HCT116 (cell line): ENCODE results near the gene ATP8B3. TPM values are rescaled to one million over a fixed set of nuclear protein-coding genes. Genes with fewer than 3 reads are reported as not detected.

Experiments used
- ATAC-seq: fragments of 200-7000 bp; cut with Tn5 transposase; 2 replicates; pipeline ENCODE4 v1.9.1; 2020; ENCODE audit warnings: mild to moderate bottlenecking, moderate library complexity
- BruUV-seq: library from RNA; stranded (reverse); fragments of 400-500 nt; replicated peaks from 2 replicates; lab custom pipeline; 2021; lab: Mats Ljungman, UMichigan
- CTCF ChIA-PET: fragments of 300-600 bp; sonication (Branson Sonifier 250); formaldehyde crosslinking; loops from one replicate; lab custom pipeline; 2021; ENCODE audit warnings: antibody characterized with exemption; lab: Charles Lee
- POLR2A ChIA-PET: fragments of 300-600, 350-600 bp; sonication (Branson Sonifier 250); formaldehyde crosslinking; loops from one replicate; lab custom pipeline; 2021; ENCODE audit warnings: antibody characterized with exemption; lab: Charles Lee
- RAD21 ChIA-PET, 2 experiments: fragments of 300-600 bp; sonication (Branson Sonifier 250); formaldehyde crosslinking; loops; one replicate each; lab custom pipeline; 2023; ENCODE audit warnings: low total read pairs in 2 of 2; ENCODE audit not compliant: uncharacterized antibody in 2 of 2, unreplicated experiment in 2 of 2, low non-redundant PET in 1 of 2; lab: Charles Lee
- DNase-seq: peaks from one replicate; pipeline ENCODE4 v3.0.0-alpha.2; 2010; ENCODE audit warnings: low read depth, low spot score
- H2AFZ ChIP-seq: fragments of 200-600 bp; shearing (Covaris generic), sonication (generic); 2 replicates; pipeline ENCODE4 v1.6.1; 2017; ENCODE audit warnings: low read depth, mixed run types, mixed read lengths, antibody characterized with exemption, low read length; ENCODE audit not compliant: poor library complexity, severe bottlenecking
- H3K27ac ChIP-seq: 2 replicates; pipeline ENCODE4 v1.5.1; 2012; ENCODE audit warnings: low read depth, low read length
- H3K27me3 ChIP-seq: fragments of 200-600 bp; sonication (generic); 2 replicates; pipeline ENCODE4 v1.6.1; 2016; ENCODE audit warnings: mixed run types, low read length, mixed read lengths; ENCODE audit not compliant: insufficient read depth
- H3K36me3 ChIP-seq, 2 experiments: fragments of 200-500 bp in 1 of 2; fragments of 200-600 bp in 1 of 2; sonication (Bioruptor generic) in 1 of 2; sonication (generic) in 1 of 2; 2 replicates each; pipeline versions ENCODE4 v1.5.1 to v1.6.1; 2014 to 2016; ENCODE audit warnings: low read length in 2 of 2, inconsistent platforms in 1 of 2, mixed read lengths in 1 of 2, mixed run types in 1 of 2; ENCODE audit not compliant: insufficient read depth in 2 of 2, control insufficient read depth in 1 of 2
- H3K4me1 ChIP-seq, 2 experiments: fragments of 200-600 bp in 1 of 2; sonication (generic) in 1 of 2; 2 replicates each; pipeline versions ENCODE4 v1.5.1 to v1.6.1; 2012 to 2017; ENCODE audit warnings: low read length in 2 of 2, inconsistent platforms in 1 of 2, mild to moderate bottlenecking in 1 of 2, mixed read lengths in 1 of 2, mixed run types in 1 of 2, moderate library complexity in 1 of 2; ENCODE audit not compliant: insufficient read depth in 2 of 2, control insufficient read depth in 1 of 2
- H3K4me2 ChIP-seq: fragments of 200-600 bp; sonication (generic); 2 replicates; pipeline ENCODE4 v1.6.1; 2017; ENCODE audit warnings: mixed run types, low read length, mixed read lengths
- H3K4me3 ChIP-seq, 2 experiments: fragments of 200-600 bp in 1 of 2; sonication (generic) in 1 of 2; replicated peaks in 1 of 2; 2 replicates each; pipeline ENCODE4 v1.5.1; 2011 to 2016; ENCODE audit warnings: low read length in 2 of 2, control low read depth in 1 of 2, low read depth in 1 of 2, mild to moderate bottlenecking in 1 of 2, mixed read lengths in 1 of 2, mixed run types in 1 of 2
- H3K79me2 ChIP-seq: fragments of 200-600 bp; sonication (generic); 2 replicates; pipeline ENCODE4 v1.6.1; 2017; ENCODE audit warnings: mild to moderate bottlenecking, mixed run types, low read length, moderate library complexity, mixed read lengths; ENCODE audit not compliant: insufficient read depth
- H3K9ac ChIP-seq: fragments of 200-600 bp; sonication (generic); 2 replicates; pipeline ENCODE4 v1.6.1; 2016; ENCODE audit warnings: low read length, mixed read lengths
- H3K9me2 ChIP-seq: fragments of 200-600 bp; sonication (generic), shearing (Covaris generic); 2 replicates; pipeline ENCODE4 v1.6.1; 2017; ENCODE audit warnings: mixed run types, mild to moderate bottlenecking, moderate library complexity; ENCODE audit not compliant: insufficient read depth
- H3K9me3 ChIP-seq, 2 experiments: fragments of 200-500 bp in 1 of 2; fragments of 200-600 bp in 1 of 2; sonication (Bioruptor generic) in 1 of 2; sonication (generic) in 1 of 2; 2 replicates each; pipeline ENCODE4 v1.6.1; 2014 to 2017; ENCODE audit warnings: low read length in 2 of 2, mixed read lengths in 2 of 2, inconsistent platforms in 1 of 2, low read depth in 1 of 2, mild to moderate bottlenecking in 1 of 2, mixed run types in 1 of 2, moderate library complexity in 1 of 2; ENCODE audit not compliant: control insufficient read depth in 1 of 2, insufficient read depth in 1 of 2
- H4K20me1 ChIP-seq: fragments of 200-600 bp; sonication (generic), shearing (Covaris generic); 2 replicates; pipeline ENCODE4 v1.6.1; 2017; ENCODE audit warnings: mixed run types, mild to moderate bottlenecking, moderate library complexity; ENCODE audit not compliant: insufficient read depth
- ATF3 ChIP-seq: IDR thresholded peaks from 2 replicates; pipeline ENCODE4 v1.6.1; 2012
- CBX3 ChIP-seq: IDR thresholded peaks from 2 replicates; pipeline ENCODE4 v1.6.1; 2012; ENCODE audit warnings: low read depth
- CEBPB ChIP-seq: IDR thresholded peaks from 2 replicates; pipeline ENCODE4 v1.6.1; 2012; ENCODE audit warnings: low read depth
- EGR1 ChIP-seq: IDR thresholded peaks from 2 replicates; pipeline ENCODE4 v1.6.1; 2012; ENCODE audit warnings: low read depth
- ELF1 ChIP-seq: IDR thresholded peaks from 2 replicates; pipeline ENCODE4 v1.6.1; 2012; ENCODE audit warnings: low read depth, borderline replicate concordance
- EZH2 ChIP-seq: fragments of 200-600 bp; sonication (generic); IDR thresholded peaks from 2 replicates; pipeline ENCODE4 v1.6.1; 2017; ENCODE audit warnings: antibody characterized with exemption, mixed run types
- EZH2phosphoT487 ChIP-seq: fragments of 200-600 bp; IDR thresholded peaks from 2 replicates; pipeline ENCODE4 v1.6.1; 2018; ENCODE audit warnings: antibody characterized with exemption, borderline replicate concordance
- FOSL1 ChIP-seq: IDR thresholded peaks from 2 replicates; pipeline ENCODE4 v1.6.1; 2012; ENCODE audit warnings: low read depth
- JUND ChIP-seq: IDR thresholded peaks from 2 replicates; pipeline ENCODE4 v1.6.1; 2012
- POLR2A ChIP-seq: IDR thresholded peaks from 2 replicates; pipeline ENCODE4 v1.7.0; 2011; ENCODE audit warnings: borderline replicate concordance; ENCODE audit not compliant: insufficient read depth, insufficient read length; ENCODE audit errors: extremely low read depth
- POLR2AphosphoS5 ChIP-seq: IDR thresholded peaks from 2 replicates; pipeline ENCODE4 v1.6.1; 2011; ENCODE audit warnings: mild to moderate bottlenecking, low read depth, low read length, moderate library complexity
- RAD21 ChIP-seq: IDR thresholded peaks from 2 replicates; pipeline ENCODE4 v1.6.1; 2012; ENCODE audit warnings: low read depth, mild to moderate bottlenecking
- SIN3A ChIP-seq: IDR thresholded peaks from 2 replicates; pipeline ENCODE4 v1.6.1; 2012; ENCODE audit warnings: low read depth
- SP1 ChIP-seq: IDR thresholded peaks from 2 replicates; pipeline ENCODE4 v1.6.1; 2012; ENCODE audit warnings: low read depth
- TCF7L2 ChIP-seq: IDR thresholded peaks from 2 replicates; pipeline ENCODE4 v1.7.0; 2011; ENCODE audit warnings: borderline replicate concordance, inconsistent platforms; ENCODE audit not compliant: insufficient read depth, insufficient read length; ENCODE audit errors: extremely low read depth
- ZBTB33 ChIP-seq: IDR thresholded peaks from 2 replicates; pipeline ENCODE4 v1.6.1; 2011; ENCODE audit warnings: mild to moderate bottlenecking, low read length, moderate library complexity; ENCODE audit not compliant: insufficient replicate concordance; ENCODE audit errors: extremely low read depth
- ZFX ChIP-seq: fragments of 450-650 bp; IDR thresholded peaks from 2 replicates; pipeline ENCODE4 v1.6.1; 2017
- intact Hi-C: fragments of 100-400 bp; cut with micrococcal nuclease; formaldehyde crosslinking; loops from 2 replicates; pipeline ENCODE4 v1.10.0; 2022
- total RNA-seq: library from RNA; stranded (reverse); gene quantifications from one replicate; pipeline ENCODE4 v1.2.1, GENCODE V29; 2021; ENCODE audit not compliant: unreplicated experiment

The ATP8B3 gene
- total RNA-seq, 1 experiment from 2014 or later: 17.0 TPM

GRCh38 chr19:1757468-1758230 lies 54.4 kb downstream of the ATP8B3 start:
- BruUV-seq: no TSS peak
- H3K4me1 ChIP-seq: peaks cover 2 to 31% of the 10 kb centered on the region in 2 experiments; a peak in 3 of 4 replicates
- H3K36me3 ChIP-seq: peaks cover 2 to 6% of the 10 kb centered on the region in 2 experiments; a peak in 1 of 4 replicates
- H2AFZ ChIP-seq: no peak overlapping the region
- no peak overlapping the region for H3K4me2 ChIP-seq
- ChIA-PET POLR2A (no interaction called here), RAD21 (no interaction called here), CTCF (no interaction called here)
- no peaks in the 10 kb centered on the region for H3K27me3 ChIP-seq
- peaks cover 4% of the 10 kb centered on the region; the same call in 1 of the 2 replicates for H4K20me1 ChIP-seq
- no peaks in the 10 kb centered on the region for H3K9me2 ChIP-seq
- ATAC-seq (no peak), DNase-seq (no peak)
- H3K9ac ChIP-seq: no peak overlapping the region
- intact Hi-C loops: no loop called here
- no peak for TF ChIP-seq JUND
- TF ChIP-seq EZH2: no peak
- TF ChIP-seq CEBPB: no peak
- TF ChIP-seq FOSL1: no peak
- TF ChIP-seq ZFX: no peak
- TF ChIP-seq SIN3A: no peak
- TF ChIP-seq EGR1: no peak
- peaks cover 80% of the 10 kb centered on the region for H3K79me2 ChIP-seq
- H3K4me3 ChIP-seq: no peak overlapping the region
- H3K9me3 ChIP-seq: no peaks in the 10 kb centered on the region
- H3K27ac ChIP-seq: peak overlapping the region; percentile 8; the same call in 1 of the 2 replicates

GRCh38 chr19:1756705-1757465 lies 55.2 kb downstream of the ATP8B3 start:
- peaks cover 2 to 6% of the 10 kb centered on the region in 2 experiments; a peak in 1 of 4 replicates for H3K36me3 ChIP-seq
- H3K27ac ChIP-seq: peak overlapping the region; percentile 8; the same call in 1 of the 2 replicates
- DNase-seq: no peak
- no peak for ATAC-seq
- no TSS peak for BruUV-seq
- ChIA-PET CTCF (no interaction called here), RAD21 (no interaction called here), POLR2A (no interaction called here)
- peaks cover 7 to 39% of the 10 kb centered on the region in 2 experiments; a peak in 3 of 4 replicates for H3K4me1 ChIP-seq
- TF ChIP-seq ELF1 (no peak), JUND (no peak), RAD21 (no peak), CEBPB (no peak), FOSL1 (no peak), CBX3 (no peak), SIN3A (no peak), EGR1 (no peak), ZBTB33 (no peak), POLR2A (no peak), TCF7L2 (no peak), POLR2AphosphoS5 (no peak), ATF3 (no peak), SP1 (no peak), EZH2phosphoT487 (no peak), EZH2 (no peak), ZFX (no peak)
- H3K4me3 ChIP-seq: no peak overlapping the region; a peak in 1 of 4 replicates
- no peak overlapping the region for H3K9ac ChIP-seq
- H3K9me2 ChIP-seq: no peaks in the 10 kb centered on the region
- intact Hi-C loops: no loop called here
- peaks cover 4% of the 10 kb centered on the region; the same call in 1 of the 2 replicates for H4K20me1 ChIP-seq
- peak overlapping the region; percentile 76; the same call in 1 of the 2 replicates for H3K4me2 ChIP-seq
- H3K27me3 ChIP-seq: no peaks in the 10 kb centered on the region
- no peak overlapping the region for H2AFZ ChIP-seq
- peaks cover 72% of the 10 kb centered on the region for H3K79me2 ChIP-seq
- no peaks in the 10 kb centered on the region for H3K9me3 ChIP-seq
